HG02943 (cell line): ENCODE results near the gene FKBP4.
"Not testable (repeated sequence)": the region's sequence is repeated elsewhere in the genome, so short reads cannot be mapped to it uniquely, and the experiment has no call there.

ENCODE experiments used
- ATAC-seq: cut with Tn5 transposase; IDR thresholded peaks from one replicate; pipeline ENCODE4 v1.9.1; 2021; ENCODE audit warnings: mild to moderate bottlenecking, low read depth, moderate library complexity; ENCODE audit not compliant: unreplicated experiment

FKBP4 gene

GRCh38 chr12:2794736-2795289 lies at the start of gene FKBP4:
FKBP4 (plus strand) TSS chr12:2794970; CDS start chr12:2795140, 170 bp downstream.
- peak; percentile 67 for ATAC-seq

- ATAC-seq, result no peak
Observed at GRCh38 chr12:2745655-2746054, 49.1 kb upstream of the FKBP4 start.

DNA sequence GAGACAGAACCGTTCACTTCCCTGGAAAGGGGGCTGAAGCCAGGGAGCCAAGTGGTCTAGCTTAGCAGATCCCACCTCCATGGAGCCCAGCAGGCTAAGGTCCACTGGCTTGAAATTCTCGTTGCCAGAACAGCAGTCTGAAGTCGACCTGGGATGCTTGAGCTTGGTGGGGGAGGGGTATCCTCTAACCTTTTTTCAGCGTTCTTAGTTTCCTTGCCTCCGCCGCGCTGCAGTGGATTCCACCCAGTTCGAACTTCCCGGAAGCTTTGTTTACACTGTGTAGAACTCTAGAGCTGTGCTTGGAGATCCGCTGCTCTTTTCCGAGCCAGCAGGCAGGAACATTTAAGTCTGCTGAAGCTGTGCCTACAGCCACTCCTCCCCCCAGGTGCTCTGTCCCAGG lies 45.2 kb upstream of the FKBP4 start:
- ATAC-seq, result no peak

- no peak for ATAC-seq
Observed at GRCh38 chr12:2750185-2750584, 44.6 kb upstream of the FKBP4 start.

- ATAC-seq, result no peak
Observed at GRCh38 chr12:2751230-2751629, 43.5 kb upstream of the FKBP4 start.

DNA sequence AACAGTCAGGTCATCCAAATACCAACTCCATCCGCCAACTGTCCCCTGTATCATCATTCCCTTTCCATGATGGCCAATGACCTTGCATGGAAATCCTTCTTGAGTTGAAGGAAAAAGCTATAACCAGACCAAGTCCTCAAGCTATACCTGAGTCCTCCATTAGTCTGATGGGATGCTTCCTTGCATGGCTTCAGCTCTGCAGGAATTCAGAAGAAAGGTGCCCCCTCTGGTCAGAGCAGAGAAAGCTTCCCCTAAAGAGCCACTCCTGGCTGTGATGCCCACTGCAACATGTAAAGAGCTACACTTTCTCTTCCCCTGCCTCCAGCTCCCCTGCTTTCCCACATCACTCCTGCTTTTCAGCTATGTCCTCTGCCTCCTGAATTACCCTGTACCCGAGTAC lies 43.1 kb upstream of the FKBP4 start:
- no peak for ATAC-seq

DNA sequence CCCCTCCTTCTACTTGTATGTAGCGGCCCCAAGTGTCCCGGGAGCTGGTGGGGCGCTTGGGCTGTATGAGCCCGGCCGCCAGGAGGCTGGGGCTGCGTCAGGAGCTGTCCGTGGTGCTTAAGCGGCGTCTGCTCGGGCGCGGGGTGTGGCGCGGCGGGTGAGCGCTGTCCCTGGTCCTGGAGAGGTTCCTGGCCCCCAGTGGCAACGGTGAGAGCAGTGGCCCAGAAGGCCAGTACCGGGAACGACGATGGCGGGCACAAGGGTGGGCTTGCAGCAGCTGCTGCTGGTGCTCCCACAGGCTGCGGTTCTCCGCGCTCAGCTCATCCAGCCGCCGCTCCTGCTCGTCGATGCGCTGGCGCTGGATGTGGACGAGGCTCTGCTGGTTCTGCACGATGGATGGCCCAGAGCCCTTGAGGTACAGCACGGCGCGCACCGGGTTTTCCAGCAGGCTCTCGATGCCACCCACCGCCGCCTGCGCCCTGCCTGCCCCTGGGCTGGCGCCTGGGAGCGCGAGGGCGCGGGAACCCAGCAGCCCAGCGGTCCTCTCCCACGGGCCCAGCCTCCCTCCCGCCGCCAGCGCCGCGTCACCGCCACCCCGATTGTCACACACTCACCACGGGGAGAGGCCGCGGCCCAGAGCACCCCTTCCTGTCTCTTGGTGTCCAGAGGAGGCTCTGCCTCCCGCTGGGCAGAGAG lies 41.9 kb upstream of the FKBP4 start:
- ATAC-seq, result no peak

- ATAC-seq, result no peak
Observed at GRCh38 chr12:2753536-2753935, 41.2 kb upstream of the FKBP4 start.

DNA sequence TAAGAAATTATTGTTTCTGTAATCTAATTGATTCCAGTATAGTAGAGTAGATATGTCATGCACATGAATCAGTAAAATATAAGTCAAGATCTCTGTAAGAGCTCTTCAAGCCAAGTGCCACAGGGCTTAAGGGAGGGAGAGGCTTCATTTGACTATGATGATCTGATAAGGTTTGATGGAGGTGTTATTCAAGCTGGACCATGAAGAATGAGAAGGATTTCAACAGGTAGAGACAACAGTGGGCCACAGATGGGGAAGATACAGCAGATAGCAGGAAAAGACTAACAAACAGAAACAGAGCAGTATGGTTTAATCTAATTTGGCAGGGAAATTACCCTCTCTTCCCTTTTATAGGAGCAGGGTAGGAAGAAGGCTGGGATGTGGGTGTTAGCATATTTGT lies 40.6 kb upstream of the FKBP4 start:
- no peak for ATAC-seq

DNA sequence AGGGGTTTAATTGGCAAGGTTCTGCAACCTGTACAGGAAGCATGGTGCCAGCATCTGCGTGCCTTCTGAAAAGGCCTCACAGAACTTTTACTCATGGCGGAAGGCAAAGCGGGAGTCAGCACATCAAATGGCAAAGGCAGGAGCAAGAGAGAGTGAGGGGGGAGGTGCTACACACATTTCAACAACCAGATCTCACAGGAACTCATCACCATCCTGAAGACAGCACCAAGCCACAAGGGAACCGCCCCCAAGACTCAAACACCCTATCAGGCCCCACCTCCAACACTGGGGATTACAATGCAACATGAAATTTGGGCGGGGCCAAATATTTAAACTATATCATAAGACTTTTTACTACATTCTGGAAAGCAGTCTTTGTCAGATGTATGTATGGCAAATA lies 38.0 kb upstream of the FKBP4 start:
- ATAC-seq, result no peak

DNA sequence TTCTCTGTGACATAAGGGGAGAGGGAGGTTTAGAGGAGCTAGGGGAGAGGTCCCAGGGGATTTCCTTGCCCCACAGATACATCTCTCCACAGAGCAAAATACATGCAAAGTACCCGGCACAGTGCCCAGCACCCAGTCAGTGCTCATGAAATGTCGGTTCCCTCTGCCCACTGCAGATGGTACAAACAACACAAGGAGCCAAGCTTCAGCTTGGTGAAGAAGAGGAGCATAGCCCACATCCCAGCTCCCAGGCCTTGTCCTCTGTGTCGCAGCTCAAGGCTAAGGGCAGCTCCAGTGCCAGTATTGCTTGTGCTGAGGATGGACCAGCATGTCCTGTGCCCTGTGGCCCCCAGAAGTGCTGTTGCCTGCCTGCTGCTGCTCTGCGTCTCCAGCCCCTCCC lies 35.0 kb upstream of the FKBP4 start:
- no peak for ATAC-seq

GRCh38 chr12:2764398-2764797 lies 30.4 kb upstream of the FKBP4 start:
- ATAC-seq, result no peak

DNA sequence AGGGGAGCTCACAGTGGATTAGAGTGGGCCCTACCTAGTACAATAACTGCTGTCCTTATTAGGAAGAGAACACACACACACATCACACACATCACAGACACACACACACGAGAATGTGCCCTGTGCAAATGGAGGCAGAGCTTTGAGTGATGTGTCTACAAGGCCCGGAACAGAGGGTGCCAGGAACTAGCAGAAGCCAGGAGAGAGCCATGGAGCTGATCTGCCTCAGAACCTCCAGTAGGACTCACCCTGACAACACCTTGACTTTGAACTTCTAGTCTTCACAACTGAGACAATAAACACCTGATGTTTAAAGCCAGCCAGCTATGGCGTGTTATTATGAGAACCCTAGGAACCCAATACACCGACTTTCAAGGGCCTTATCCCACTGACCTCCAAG lies 29.7 kb upstream of the FKBP4 start:
- no peak for ATAC-seq

GRCh38 chr12:2765608-2766007 lies 29.2 kb upstream of the FKBP4 start:
- no peak for ATAC-seq

DNA sequence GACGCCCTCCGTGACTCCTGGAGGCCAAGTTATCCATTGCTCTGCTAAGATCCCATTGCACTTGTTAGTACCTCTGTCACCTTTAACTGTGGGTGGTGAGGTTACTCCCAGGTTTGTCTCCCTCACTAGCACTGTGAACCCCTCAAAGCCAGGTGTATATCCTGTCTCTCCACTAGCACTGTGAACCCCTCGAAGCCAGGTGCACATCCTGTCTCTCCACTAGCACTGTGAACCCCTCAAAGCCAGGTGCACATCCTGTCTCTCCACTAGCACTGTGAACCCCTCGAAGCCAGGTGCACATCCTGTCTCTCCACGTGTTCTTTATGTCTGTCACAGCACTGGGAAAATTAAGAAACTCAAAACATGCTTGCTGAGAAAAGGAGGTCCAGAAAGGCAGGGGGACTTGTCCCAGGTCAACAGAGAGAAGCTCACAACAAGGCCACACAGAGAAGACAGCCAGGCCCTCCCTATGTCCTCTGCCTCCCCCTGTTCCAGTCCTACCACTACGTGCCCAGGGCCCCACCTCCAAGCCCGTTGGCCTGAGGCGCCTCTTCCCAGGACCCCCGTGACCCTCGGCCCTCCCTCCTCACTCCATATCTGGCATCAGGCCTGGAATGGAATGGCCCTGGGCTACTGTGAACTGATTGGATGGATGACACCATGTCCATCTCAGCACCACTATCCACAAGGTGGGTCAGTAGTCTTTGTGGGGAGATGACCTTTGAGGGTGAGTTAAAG lies 26.4 kb upstream of the FKBP4 start:
- ATAC-seq, result no peak

GRCh38 chr12:2769866-2770533 lies 24.8 kb upstream of the FKBP4 start:
- ATAC-seq, result no peak

GRCh38 chr12:2770544-2770943 lies 24.2 kb upstream of the FKBP4 start:
- not testable (repeated sequence) for ATAC-seq

- no peak for ATAC-seq
Observed at GRCh38 chr12:2772370-2772769, 22.4 kb upstream of the FKBP4 start.

DNA sequence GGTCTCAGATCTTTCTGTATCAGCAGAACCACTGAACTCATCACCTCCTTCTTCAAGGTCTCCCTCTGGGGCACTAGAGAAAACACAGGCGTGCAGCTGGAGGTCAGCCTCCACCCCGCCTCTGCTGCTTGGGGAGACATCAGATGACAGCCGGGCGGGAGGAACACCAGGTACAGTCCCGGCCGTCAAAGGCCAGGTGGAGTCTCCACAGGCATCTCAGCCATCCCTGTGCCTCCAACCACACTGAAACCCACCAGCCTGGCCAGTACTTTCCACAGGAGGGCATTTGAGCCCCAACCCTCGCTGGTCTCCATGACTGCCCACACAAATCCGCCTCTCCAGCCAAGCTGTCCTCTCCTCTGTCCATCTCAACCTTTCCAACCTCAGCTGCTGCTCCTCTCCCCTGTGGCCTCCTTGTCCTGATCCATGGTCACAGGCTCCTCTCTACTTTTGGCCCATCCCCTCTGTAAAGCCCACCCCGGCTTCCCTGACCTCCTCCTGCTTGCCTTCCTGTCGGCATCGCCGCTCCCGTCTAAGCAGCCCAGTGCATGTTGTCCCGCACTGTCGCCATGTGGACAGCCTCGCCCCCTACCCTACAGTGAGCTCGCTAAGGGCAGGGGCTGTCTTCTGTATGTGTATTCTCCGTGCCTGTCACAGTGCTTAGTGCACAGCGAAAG lies 21.4 kb upstream of the FKBP4 start:
- no peak for ATAC-seq

GRCh38 chr12:2775431-2775830 lies 19.3 kb upstream of the FKBP4 start:
- ATAC-seq, result no peak
